GM12878 (cell line): Measurements from ENCODE around the gene PPIL3. TPM values are rescaled to one million over a fixed set of nuclear protein-coding genes. Genes with fewer than 3 reads are reported as not detected.

Experiments
- ATAC-seq: fragments of 200-7000 bp; cut with Tn5 transposase; 3 replicates; pipeline ENCODE4 v1.9.1; 2020; ENCODE audit warnings: mild to moderate bottlenecking, moderate library complexity
- BruUV-seq: library from RNA; stranded (reverse); fragments of 400-500 nt; replicated peaks from 2 replicates; lab custom pipeline; 2021; lab: Mats Ljungman, UMichigan
- CTCF ChIA-PET: fragments of 300-600 bp; sonication (Branson Sonifier 250); formaldehyde crosslinking; extraction: SDS; loops from one replicate; lab custom pipeline; 2021; ENCODE audit warnings: inconsistent platforms; lab: Yijun Ruan, JAX
- POLR2A ChIA-PET: fragments of 350-600 bp; formaldehyde crosslinking; extraction: SDS; loops from one replicate; lab custom pipeline; 2021; ENCODE audit warnings: inconsistent platforms; lab: Charles Lee
- RAD21 ChIA-PET: fragments of 300-600 bp; sonication (Branson Sonifier 250); formaldehyde crosslinking; loops from one replicate; lab custom pipeline; 2023; ENCODE audit warnings: antibody characterized with exemption; ENCODE audit not compliant: unreplicated experiment; lab: Charles Lee
- SMC1A ChIA-PET: fragments of 300-600 bp; sonication (Branson Sonifier 250); formaldehyde crosslinking; loops from one replicate; lab custom pipeline; 2023; ENCODE audit not compliant: unreplicated experiment, uncharacterized antibody; lab: Charles Lee
- DNase-seq: peaks from one replicate; pipeline ENCODE4 v3.0.0-alpha.2; 2011; ENCODE audit warnings: low read depth, low spot score
- FAIRE-seq: peaks from 3 replicates; lab custom pipeline; 2011; peaks lifted over from hg19 to GRCh38; lab: Jason Lieb, UNC
- H2AFZ ChIP-seq: 2 replicates; pipeline ENCODE4 v1.6.0; 2011; ENCODE audit warnings: low read depth, low read length, control low read depth; ENCODE audit not compliant: control insufficient read depth
- H3K27ac ChIP-seq: 2 replicates; pipeline ENCODE4 v1.5.1; 2011; ENCODE audit warnings: control low read depth; ENCODE audit not compliant: control insufficient read depth, insufficient read depth
- H3K27me3 ChIP-seq, 2 experiments: replicated peaks in 1 of 2; 2 replicates each; pipeline versions ENCODE4 v1.6.0 to v1.6.1; 2011; ENCODE audit warnings: low read length in 1 of 2; ENCODE audit not compliant: control insufficient read depth in 2 of 2, insufficient read depth in 2 of 2
- H3K36me3 ChIP-seq, 2 experiments: 2 replicates each; pipeline ENCODE4 v1.5.1; 2011; ENCODE audit warnings: low read length in 1 of 2; ENCODE audit not compliant: control insufficient read depth in 2 of 2, insufficient read depth in 2 of 2
- H3K4me1 ChIP-seq: 2 replicates; pipeline ENCODE4 v1.6.1; 2011; ENCODE audit warnings: mild to moderate bottlenecking, low read length, moderate library complexity, mixed read lengths; ENCODE audit not compliant: control insufficient read depth, insufficient read depth
- H3K4me2 ChIP-seq: 2 replicates; pipeline ENCODE4 v1.6.0; 2011; ENCODE audit warnings: control low read depth; ENCODE audit not compliant: control insufficient read depth, insufficient read depth
- H3K4me3 ChIP-seq: fragments of 200-600 bp; sonication (generic); 2 replicates; pipeline ENCODE4 v1.5.1; 2016
- H3K79me2 ChIP-seq: 2 replicates; pipeline ENCODE4 v1.6.0; 2011; ENCODE audit warnings: low read length; ENCODE audit not compliant: control insufficient read depth, insufficient read depth
- H3K9ac ChIP-seq: 2 replicates; pipeline ENCODE4 v1.8.0; 2011; ENCODE audit warnings: low read length, control low read depth, mixed read lengths; ENCODE audit not compliant: control insufficient read depth, insufficient read depth
- H3K9me3 ChIP-seq: replicated peaks from 3 replicates; pipeline ENCODE4 v1.5.1; 2011; ENCODE audit warnings: mild to moderate bottlenecking, low read length; ENCODE audit not compliant: control insufficient read depth, insufficient read depth
- H4K20me1 ChIP-seq: 2 replicates; pipeline ENCODE4 v1.6.0; 2011; ENCODE audit not compliant: control insufficient read depth, insufficient read depth
- CREB1 ChIP-seq: IDR thresholded peaks from 2 replicates; pipeline ENCODE4 v1.6.1; 2012; ENCODE audit warnings: low read depth, mild to moderate bottlenecking, inconsistent platforms
- FOS ChIP-seq: IDR thresholded peaks from 3 replicates; pipeline ENCODE4 v1.6.1; 2011; ENCODE audit warnings: borderline replicate concordance; ENCODE audit not compliant: insufficient read length; ENCODE audit errors: extremely low read depth
- HCFC1 ChIP-seq: fragments of 150-350 bp; IDR thresholded peaks from 2 replicates; pipeline ENCODE4 v1.6.1; 2014; ENCODE audit warnings: low read length
- KAT2A ChIP-seq: conservative IDR thresholded peaks from 2 replicates; pipeline ENCODE4 v1.6.1; 2011; ENCODE audit warnings: low read depth, low read length; ENCODE audit not compliant: control insufficient read depth
- KLF5 ChIP-seq: fragments of 450-650 bp; IDR thresholded peaks from 2 replicates; pipeline ENCODE4 v1.6.1; 2014; ENCODE audit warnings: mild to moderate bottlenecking; ENCODE audit not compliant: partially characterized antibody
- LARP7 ChIP-seq: fragments of 450-650 bp; IDR thresholded peaks from 2 replicates; pipeline ENCODE4 v1.6.1; 2017; ENCODE audit warnings: mild to moderate bottlenecking
- PBX3 ChIP-seq: IDR thresholded peaks from 2 replicates; pipeline ENCODE4 v1.6.1; 2011; ENCODE audit warnings: mild to moderate bottlenecking, low read depth, low read length, moderate library complexity; ENCODE audit not compliant: insufficient replicate concordance
- PKNOX1 ChIP-seq: fragments of 450-650 bp; IDR thresholded peaks from 2 replicates; pipeline ENCODE4 v1.6.1; 2016; ENCODE audit warnings: mild to moderate bottlenecking
- PRDM15 ChIP-seq: fragments of 450-650 bp; formaldehyde crosslinking; IDR thresholded peaks from 2 replicates; pipeline ENCODE4 v1.4.0; 2020; ENCODE audit warnings: mild to moderate bottlenecking, moderate library complexity
- RCOR1 ChIP-seq: conservative IDR thresholded peaks from 2 replicates; pipeline ENCODE4 v1.6.1; 2012; ENCODE audit warnings: low read depth, low read length, improper control_type of control experiment
- ZNF384 ChIP-seq: IDR thresholded peaks from 2 replicates; pipeline ENCODE4 v1.6.1; 2012; ENCODE audit warnings: low read depth, mild to moderate bottlenecking, low read length, improper control_type of control experiment, borderline replicate concordance
- WGBS: methylation state at CpG from one replicate; pipeline ENCODE4 v1.1.6; 2016; ENCODE audit warnings: low lambda C conversion rate; ENCODE audit not compliant: insufficient replicate concordance, insufficient coverage; ENCODE audit errors: missing lambda C conversion rate; 5-methylcytosine and 5-hydroxymethylcytosine counted together
- in situ Hi-C: fragments of 300-500 bp; cut with MboI; formaldehyde crosslinking; loops from 9 replicates; pipeline ENCODE4 v1.14.3; 2018; ENCODE audit warnings: mixed read lengths
- intact Hi-C: fragments of 100-400 bp; cut with micrococcal nuclease; formaldehyde crosslinking; loops from one replicate; pipeline ENCODE4 v1.14.2; 2022; ENCODE audit not compliant: unreplicated experiment
- polyA plus RNA-seq, 11 experiments: library from polyadenylated mRNA; depleted of rRNA in 4 of 11; unstranded in 6 of 11; stranded (reverse) in 5 of 11; fragments of >200 nt; fragmentation: Nextera tagmentation in 4 of 11; fragmentation: Illumina TruSeq in 1 of 11; extraction: Ambion mirVana in 4 of 11; extraction: Trizol in 1 of 11; gene quantifications; 1 replicate in 1 of 11; 2 replicates in 10 of 11; pipeline versions ENCODE4 v1.2.1 to v1.2.3, GENCODE V29; 2011 to 2016; ENCODE audit warnings: inconsistent platforms in 2 of 11, missing spikeins in 2 of 11, low read depth in 1 of 11
- total RNA-seq, 4 experiments: library from RNA; depleted of rRNA in 3 of 4; stranded (reverse); fragments of >200 nt in 3 of 4; fragmentation: Illumina TruSeq in 1 of 4; extraction: Trizol in 1 of 4; gene quantifications; 2 replicates each; pipeline versions ENCODE4 v1.2.1 to v1.2.3, GENCODE V29; 2013 to 2021

PPIL3 gene
- total and polyA plus RNA-seq, 10 of the 15 experiments (the other 5 are each of a cell fraction or from before 2014, with no cell fraction given), result 33.8 to 176 (median 59.1) TPM

- no peak overlapping the region for H3K4me2 ChIP-seq
- H3K27me3 ChIP-seq, result no peaks in the 10 kb centered on the region
These were observed 41.6 kb downstream of the PPIL3 start for GRCh38 chr2:200847269-200847668.

GRCh38 chr2:200845669-200846325, 43.1 kb downstream of the PPIL3 start:
- Histone ChIP-seq H3K4me1 (no peaks in the 10 kb centered on the region), H3K4me2 (no peak overlapping the region), H3K9ac (no peak overlapping the region), H3K9me3 (no peaks in the 10 kb centered on the region), H4K20me1 (no peaks in the 10 kb centered on the region), H2AFZ (no peak overlapping the region), H3K36me3 (no peaks in the 10 kb centered on the region), H3K27me3 (no peaks in the 10 kb centered on the region), H3K79me2 (no peaks in the 10 kb centered on the region), H3K27ac (no peak overlapping the region), H3K4me3 (no peak overlapping the region)
- ATAC-seq (no peak), DNase-seq (no peak), FAIRE-seq (no peak)
- CTCF ChIA-PET, result interaction anchor here (1.1 kb wide), 1 partner anchor 18 kb away, joined by 3 read pairs; no protein-coding TSS in a partner anchor
- POLR2A ChIA-PET, result no interaction called here
- SMC1A ChIA-PET, result no interaction called here
- RAD21 ChIA-PET, result interaction anchor here (1.3 kb wide), 1 partner anchor 224 kb away, joined by 3 read pairs; no protein-coding TSS in a partner anchor
- intact Hi-C loops, result no loop called here
- BruUV-seq, result no TSS peak
- in situ Hi-C loops, result no loop called here
- 56% methylated on average over 10 of the region's 10 CpGs for WGBS
- TF ChIP-seq FOS (no peak), HCFC1 (no peak), ZNF384 (no peak), LARP7 (no peak), CREB1 (no peak), PKNOX1 (no peak), PRDM15 (CRISPR knock-in tag) (no peak), RCOR1 (no peak)

More at GRCh38 chr2:200847269-200847668, 41.6 kb downstream of the PPIL3 start:
- Histone ChIP-seq H2AFZ (no peak overlapping the region), H3K27ac (no peak overlapping the region), H3K4me3 (no peak overlapping the region), H3K79me2 (no peaks in the 10 kb centered on the region), H3K9ac (no peak overlapping the region), H3K36me3 (peaks cover 7 to 9% of the 10 kb centered on the region in 2 experiments), H3K4me1 (no peaks in the 10 kb centered on the region), H4K20me1 (no peaks in the 10 kb centered on the region), H3K9me3 (no peaks in the 10 kb centered on the region)
- TF ChIP-seq KLF5 (no peak), PBX3 (no peak), KAT2A (no peak)
- CTCF ChIA-PET, result no interaction called here
- no peak for DNase-seq
- SMC1A ChIA-PET, result no interaction called here
- RAD21 ChIA-PET, result no interaction called here
- BruUV-seq, result no TSS peak
- no peak for FAIRE-seq
- in situ Hi-C loops, result no loop called here
- no peak for ATAC-seq
- POLR2A ChIA-PET, result interaction anchor here (0.7 to 1.1 kb wide), 4 partner anchors 21 to 578 kb away, joined by 3 to 5 read pairs (median 4); no protein-coding TSS in a partner anchor
- intact Hi-C loops, result no loop called here
